Measurements from ENCODE around the gene CFAP221. TPM values are rescaled to one million over a fixed set of nuclear protein-coding genes. Genes with fewer than 3 reads are reported as not detected.

The CFAP221 gene
- total and polyA plus RNA-seq, 2 donors (not counting 3 experiments of a cell fraction or from before 2014, with no cell fraction given), result 0.06 TPM; not detected in 1

GRCh38 chr2:119575439-119575838, 31.2 kb downstream of the CFAP221 start:
- H3K4me3 ChIP-seq (replicated peaks in 1 of 3; ENCODE audit: insufficient read depth in 1 of 3, low read depth in 1 of 3, low read length in 3 of 3), result no peak overlapping the region
- no peak for DNase-seq (ENCODE audit: low read depth, low spot score)
- no peaks in the 10 kb centered on the region for H3K9me3 ChIP-seq (replicated peaks; ENCODE audit: control insufficient read depth, insufficient read depth, low read length)
- POLR2A ChIA-PET, result no interaction called here
- CTCF ChIA-PET, result no interaction called here
- H3K9ac ChIP-seq (replicated peaks; ENCODE audit: extremely low read depth, insufficient read depth, low read length), result no peak overlapping the region
- no peak overlapping the region for H2AFZ ChIP-seq (ENCODE audit: low read depth, low read length)
- intact Hi-C loops (cut with micrococcal nuclease) (no loop called here), dilution Hi-C loops (cut with MboI; ENCODE audit: extremely low pct_ligation_motif_present, low sequenced_read_pairs) (no loop called here)
- H3K4me1 ChIP-seq (ENCODE audit: control insufficient read depth, extremely low read depth, insufficient read depth, low read length), result no peaks in the 10 kb centered on the region
- no peaks in the 10 kb centered on the region for H4K20me1 ChIP-seq (replicated peaks; ENCODE audit: control insufficient read depth, extremely low read depth, insufficient read depth, low read length)
- H3K36me3 ChIP-seq (ENCODE audit: control insufficient read depth in 2 of 2, extremely low read depth in 1 of 2, insufficient read depth in 2 of 2, low read length in 2 of 2), result no peaks in the 10 kb centered on the region
- peaks cover 0 to 9% of the 10 kb centered on the region in 2 experiments for H3K27me3 ChIP-seq (ENCODE audit: control insufficient read depth in 2 of 2, insufficient read depth in 2 of 2, low read length in 2 of 2)
- H3K9me1 ChIP-seq (replicated peaks; ENCODE audit: control insufficient read depth, extremely low read depth, insufficient read depth, low read length), result no peaks in the 10 kb centered on the region
- no peaks in the 10 kb centered on the region for H3K79me2 ChIP-seq (ENCODE audit: control insufficient read depth, insufficient read depth, low read length)
- TF ChIP-seq POLR2A (IDR thresholded peaks at IDR 0.05; ENCODE audit: low read depth, low read length), result no peak
- H3K4me2 ChIP-seq (ENCODE audit: insufficient read depth, low read length), result no peak overlapping the region
- FAIRE-seq, result no peak
- BruUV-seq (replicated peaks), result no TSS peak
- H3K27ac ChIP-seq (ENCODE audit: insufficient read depth, low read depth, low read length), result no peak overlapping the region

- no peaks in the 10 kb centered on the region for H4K20me1 ChIP-seq (replicated peaks; ENCODE audit: control insufficient read depth, extremely low read depth, insufficient read depth, low read length)
- no TSS peak for BruUV-seq (replicated peaks)
- H3K4me1 ChIP-seq (ENCODE audit: control insufficient read depth, extremely low read depth, insufficient read depth, low read length), result no peaks in the 10 kb centered on the region
- no peaks in the 10 kb centered on the region for H3K9me3 ChIP-seq (replicated peaks; ENCODE audit: control insufficient read depth, insufficient read depth, low read length)
- no peak overlapping the region for H3K4me2 ChIP-seq (ENCODE audit: insufficient read depth, low read length)
- H3K36me3 ChIP-seq (ENCODE audit: control insufficient read depth in 2 of 2, extremely low read depth in 1 of 2, insufficient read depth in 2 of 2, low read length in 2 of 2), result no peaks in the 10 kb centered on the region
- TF ChIP-seq JUN (IDR thresholded peaks at IDR 0.05; ENCODE audit: borderline replicate concordance, insufficient read depth, insufficient read length, low read depth) (no peak), EZH2 (IDR thresholded peaks at IDR 0.05; ENCODE audit: borderline replicate concordance, low read depth, low read length, severe bottlenecking) (no peak), MAX (IDR thresholded peaks at IDR 0.05; ENCODE audit: insufficient read depth, insufficient read length) (no peak), FOS (IDR thresholded peaks at IDR 0.05; ENCODE audit: borderline replicate concordance, insufficient read depth, low read length) (no peak), CTCF (IDR thresholded peaks at IDR 0.05; ENCODE audit: extremely low read depth in 1 of 2, insufficient read depth in 1 of 2, low read depth in 1 of 2, low read length in 2 of 2) (no peak), MYC (IDR thresholded peaks at IDR 0.05; ENCODE audit: low read depth, low read length) (no peak), POLR2AphosphoS5 (IDR thresholded peaks at IDR 0.05; ENCODE audit: insufficient read depth, low read depth, low read length) (no peak), POLR2A (IDR thresholded peaks at IDR 0.05; ENCODE audit: low read depth, low read length) (no peak), GATA2 (IDR thresholded peaks at IDR 0.05; ENCODE audit: insufficient read depth, insufficient read length, low read depth, low read length) (no peak)
- intact Hi-C loops (cut with micrococcal nuclease) (no loop called here), dilution Hi-C loops (cut with MboI; ENCODE audit: extremely low pct_ligation_motif_present, low sequenced_read_pairs) (no loop called here)
- FAIRE-seq (no peak), DNase-seq (ENCODE audit: low read depth, low spot score) (no peak)
- peaks cover 0 to 9% of the 10 kb centered on the region in 2 experiments for H3K27me3 ChIP-seq (ENCODE audit: control insufficient read depth in 2 of 2, insufficient read depth in 2 of 2, low read length in 2 of 2)
- no peaks in the 10 kb centered on the region for H3K79me2 ChIP-seq (ENCODE audit: control insufficient read depth, insufficient read depth, low read length)
- ChIA-PET CTCF (no interaction called here), POLR2A (no interaction called here)
- H3K4me3 ChIP-seq (replicated peaks in 1 of 3; ENCODE audit: insufficient read depth in 1 of 3, low read depth in 1 of 3, low read length in 3 of 3), result no peak overlapping the region
- H3K27ac ChIP-seq (ENCODE audit: insufficient read depth, low read depth, low read length), result no peak overlapping the region
- no peak overlapping the region for H2AFZ ChIP-seq (ENCODE audit: low read depth, low read length)
- H3K9me1 ChIP-seq (replicated peaks; ENCODE audit: control insufficient read depth, extremely low read depth, insufficient read depth, low read length), result no peaks in the 10 kb centered on the region
- H3K9ac ChIP-seq (replicated peaks; ENCODE audit: extremely low read depth, insufficient read depth, low read length), result no peak overlapping the region
These were observed 35.4 kb downstream of the CFAP221 start for GRCh38 chr2:119579424-119580295.

All from endothelial cell of umbilical vein (primary cell).